HG03378 (cell line): Measurements from ENCODE around the gene ERMN.
A peak's percentile ranks its signal among the peaks of the same experiment; 100 is the strongest.
"Not testable (repeated sequence)": the region's sequence is repeated elsewhere in the genome, so short reads cannot be mapped to it uniquely, and the experiment has no call there.

ENCODE experiments used
- ATAC-seq: cut with Tn5 transposase; IDR thresholded peaks from one replicate; pipeline ENCODE4 v1.9.1; 2021; ENCODE audit warnings: mild to moderate bottlenecking, moderate library complexity; ENCODE audit not compliant: unreplicated experiment

ERMN gene

DNA sequence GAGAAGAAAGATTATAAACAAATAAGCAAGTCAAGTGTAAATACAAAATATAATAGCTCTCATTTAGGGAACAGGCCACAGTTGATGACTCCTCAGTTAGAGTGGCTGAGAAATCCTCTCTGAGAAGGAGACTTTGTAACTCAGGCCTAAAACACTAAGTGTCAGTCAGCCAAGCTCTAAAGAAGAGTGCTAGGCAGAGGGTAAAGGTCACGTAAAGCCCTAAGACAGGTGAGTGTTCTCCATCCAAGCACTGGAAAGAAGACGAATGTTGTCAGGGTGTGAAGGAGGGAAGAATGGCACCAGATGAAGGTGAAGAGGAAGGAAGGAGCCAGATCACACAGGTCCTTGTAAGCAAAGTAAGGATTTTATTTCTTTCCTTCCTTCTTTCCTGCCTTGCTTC is 24.3 kb downstream of the ERMN start:
- ATAC-seq = no peak

DNA sequence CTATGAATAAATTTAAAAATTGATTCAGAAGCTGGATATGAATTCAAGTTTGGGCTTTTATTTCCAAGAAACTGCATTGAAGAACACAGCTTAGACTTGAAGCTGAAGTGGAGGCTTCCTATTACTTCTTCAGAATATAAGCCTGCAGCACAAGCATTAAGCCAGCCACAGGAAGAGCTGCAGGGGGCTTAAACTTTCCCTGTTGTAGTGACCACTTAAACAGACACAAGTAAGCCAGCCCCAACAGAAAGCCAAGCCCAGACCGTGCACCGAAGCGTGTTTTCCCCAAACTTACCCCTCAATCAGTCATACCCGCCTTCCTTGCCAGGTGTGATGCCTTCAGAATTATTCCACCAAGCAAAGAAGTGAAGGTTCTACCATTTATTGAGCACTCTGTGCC is 28.7 kb downstream of the ERMN start:
- ATAC-seq = no peak

DNA sequence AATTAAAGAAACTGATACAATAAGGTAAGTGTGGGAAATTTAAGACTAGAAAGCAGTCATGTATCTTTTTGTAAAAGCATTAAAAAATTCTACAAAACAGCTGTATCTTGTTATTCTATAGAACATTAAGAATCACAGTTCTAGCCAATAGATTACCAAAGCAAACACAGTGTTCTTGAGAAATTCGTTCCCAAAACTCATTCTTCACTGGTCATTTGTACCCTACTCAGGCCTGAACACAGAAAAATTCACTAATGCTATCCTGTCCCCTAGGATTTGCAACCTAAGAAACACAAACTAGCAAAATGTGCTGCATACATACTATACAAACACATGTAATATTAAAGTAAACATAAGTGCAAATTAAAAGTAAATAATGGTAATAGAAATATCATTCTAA is 29.1 kb downstream of the ERMN start:
- no peak for ATAC-seq

DNA sequence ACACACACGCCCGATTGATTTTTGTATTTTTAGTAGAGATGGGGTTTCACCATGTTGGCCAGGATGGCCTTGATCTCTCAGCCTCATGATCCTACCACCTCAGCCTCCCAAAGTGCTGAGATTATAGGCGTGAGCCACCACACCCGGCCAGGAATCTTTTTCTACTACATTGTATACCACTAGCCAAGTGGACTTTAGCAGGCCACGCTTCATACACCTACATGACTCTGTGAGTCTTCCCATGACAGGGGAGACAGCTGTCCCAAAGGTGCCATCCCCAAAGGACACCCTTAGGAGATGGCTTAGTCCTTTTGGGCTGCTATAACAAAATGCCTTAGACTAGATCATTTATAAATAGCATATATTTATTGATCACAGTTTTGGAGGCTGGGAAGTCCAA is 32.8 kb downstream of the ERMN start:
- ATAC-seq = no peak

DNA sequence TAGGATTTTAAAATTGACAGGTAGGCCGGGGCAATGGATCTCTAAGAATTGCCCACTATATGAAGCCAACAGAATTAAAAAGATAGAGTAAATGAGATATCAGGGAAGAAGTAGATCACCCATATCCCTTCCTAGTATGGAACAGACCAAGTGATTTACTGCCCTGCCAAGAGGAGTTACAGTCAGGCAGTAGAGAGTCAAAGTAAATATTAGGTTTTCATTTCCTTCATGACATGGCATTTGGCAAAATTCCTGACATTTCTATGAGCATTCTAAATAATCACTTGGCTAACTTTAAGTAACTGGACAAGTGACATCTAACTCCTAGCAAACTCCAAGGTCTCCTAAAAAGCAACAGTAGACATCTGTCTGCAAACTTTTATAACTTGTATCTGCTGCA is 34.6 kb downstream of the ERMN start:
- ATAC-seq = no peak

DNA sequence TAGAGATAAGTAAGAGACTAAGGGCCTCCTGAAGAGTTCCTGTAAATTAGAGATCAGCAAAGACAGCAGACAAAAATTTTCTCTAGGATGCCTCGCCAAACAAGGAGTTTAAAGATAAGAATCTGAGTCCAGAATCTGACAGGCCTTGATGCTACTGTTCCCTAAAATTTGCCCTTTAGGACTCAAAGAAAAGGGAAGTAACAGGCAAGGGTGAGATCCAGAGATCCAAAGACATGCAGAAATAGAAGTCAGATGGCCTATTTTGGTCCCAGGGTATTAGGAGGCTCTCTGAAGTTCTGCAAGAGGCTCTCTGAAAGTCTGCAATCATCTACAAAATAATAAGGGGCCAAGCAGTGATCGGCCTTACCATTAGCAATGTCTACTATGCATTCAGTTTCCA is 35.1 kb downstream of the ERMN start:
- ATAC-seq = no peak

DNA sequence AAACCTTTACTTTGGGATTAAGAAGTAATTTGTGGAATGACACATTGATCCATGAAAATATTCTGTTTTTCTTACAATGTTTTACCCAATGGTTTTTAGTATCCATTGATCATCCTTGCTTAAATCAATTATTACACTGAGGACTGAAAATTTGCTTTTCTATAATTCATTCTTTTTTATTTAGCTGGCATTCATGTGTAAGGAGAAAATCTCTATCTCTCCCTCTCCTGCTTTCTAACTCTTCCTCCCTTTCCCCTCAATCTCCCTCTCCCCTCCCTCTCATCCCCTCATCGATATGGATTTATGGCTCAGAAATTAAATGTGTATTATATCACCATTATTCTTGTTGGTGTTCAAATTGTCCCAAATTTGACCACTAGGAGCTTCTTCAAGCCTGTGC is 38.5 kb downstream of the ERMN start:
- no peak for ATAC-seq

DNA sequence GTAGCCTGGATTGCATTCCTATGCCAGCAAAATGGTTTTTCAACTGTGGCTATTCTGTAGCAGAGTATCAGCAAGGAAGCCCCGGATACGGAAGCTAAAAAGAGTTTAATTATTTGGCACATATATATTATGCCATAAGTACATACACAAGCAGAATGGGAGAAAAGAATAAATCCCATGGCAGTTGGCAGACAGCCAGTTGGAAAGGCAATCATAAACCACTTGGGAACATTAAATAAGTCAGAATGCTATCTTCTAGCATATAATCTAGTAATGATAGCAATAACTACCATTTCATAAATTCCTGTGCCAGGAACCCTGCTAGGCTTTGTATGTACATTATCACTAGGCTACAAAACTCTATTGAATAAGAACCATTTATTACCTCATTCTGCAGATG is 42.2 kb downstream of the ERMN start:
- no peak for ATAC-seq

DNA sequence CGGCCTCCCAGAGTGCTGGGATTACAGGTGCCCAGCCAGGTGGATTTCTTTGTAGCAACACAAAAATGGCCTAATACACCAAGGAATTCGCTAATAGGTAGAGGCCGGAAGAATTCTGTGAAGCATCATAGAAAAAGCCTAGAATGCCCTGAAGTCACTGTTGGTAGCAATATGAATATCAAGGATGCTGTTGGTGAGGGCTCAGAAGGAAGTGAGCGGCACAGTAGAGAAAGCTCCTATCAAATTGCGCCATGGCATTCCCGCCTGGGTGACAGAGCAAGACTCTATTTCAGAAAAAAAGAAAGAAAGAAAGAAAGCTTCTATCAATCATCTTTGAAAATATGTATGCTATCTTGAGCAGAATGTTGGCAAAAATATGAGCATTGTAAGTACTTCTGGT is 44.3 kb downstream of the ERMN start:
- no peak for ATAC-seq

DNA sequence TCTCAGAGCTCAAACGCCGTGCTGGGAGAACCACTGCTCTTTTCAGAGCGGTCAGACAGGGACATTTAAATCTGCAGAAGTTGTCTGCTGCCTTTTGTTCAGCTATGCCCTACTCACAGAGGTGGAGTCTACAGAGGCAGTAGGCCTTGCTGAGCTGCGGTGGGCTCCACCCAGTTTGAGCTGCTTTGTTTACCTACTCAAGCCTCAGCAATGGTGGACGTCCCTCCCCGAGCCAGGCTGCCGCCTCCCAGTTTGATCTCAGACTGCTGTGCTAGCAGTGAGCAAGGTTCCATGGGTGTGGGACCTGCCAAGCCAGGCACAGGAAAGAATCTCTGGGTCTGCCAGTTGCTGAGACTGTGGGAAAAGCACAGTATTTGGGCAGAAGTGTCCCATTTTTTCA is 46.3 kb downstream of the ERMN start:
- not testable (repeated sequence) for ATAC-seq

DNA sequence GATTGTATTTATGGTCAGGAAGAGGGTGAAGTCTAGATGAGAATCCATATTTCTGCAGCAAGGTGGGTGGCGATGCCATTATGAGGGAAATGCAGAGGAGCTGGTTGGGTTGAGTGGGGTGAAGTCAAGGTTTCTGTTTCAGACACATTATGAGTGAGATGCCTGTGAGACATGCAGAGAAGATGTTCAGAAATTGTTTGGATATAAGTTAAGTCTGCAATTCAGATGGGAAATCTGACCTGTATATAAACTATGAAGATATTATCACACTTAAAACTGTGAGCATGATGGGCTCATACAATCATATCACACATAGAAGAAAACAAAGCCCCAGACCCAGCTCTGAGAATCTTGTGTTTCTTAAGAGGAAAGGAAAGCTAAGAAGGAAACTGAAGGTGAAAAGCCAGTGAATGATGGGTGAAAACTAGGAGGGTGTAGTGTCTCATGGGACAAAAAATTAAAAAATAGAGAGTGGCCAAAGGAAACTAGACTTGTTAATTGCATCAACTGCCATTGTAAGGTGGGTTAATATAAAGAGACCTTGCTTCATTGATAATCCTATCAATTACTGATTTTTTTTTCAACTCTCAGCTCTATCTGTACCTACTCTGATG is 53.9 kb downstream of the ERMN start:
- ATAC-seq = peak; percentile 44

DNA sequence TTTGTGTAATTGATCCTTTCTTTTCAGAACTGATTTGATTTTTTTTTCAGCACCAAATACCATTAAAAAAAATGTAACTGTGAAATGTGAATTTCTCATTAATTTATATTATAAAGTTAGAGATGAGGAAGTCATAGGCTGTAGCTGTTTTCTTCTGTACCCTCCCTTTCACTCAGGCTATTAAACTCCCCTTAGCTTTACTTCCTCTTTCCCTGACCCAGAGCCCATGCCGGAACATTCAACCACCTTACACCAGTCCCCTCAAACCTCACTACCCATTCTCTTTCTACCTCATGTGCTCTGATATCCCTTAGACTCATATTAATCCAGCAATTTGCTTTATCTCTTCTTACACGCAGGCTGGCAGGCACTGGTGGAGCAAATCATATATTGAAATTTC is 55.7 kb downstream of the ERMN start:
- ATAC-seq = peak; percentile 59

DNA sequence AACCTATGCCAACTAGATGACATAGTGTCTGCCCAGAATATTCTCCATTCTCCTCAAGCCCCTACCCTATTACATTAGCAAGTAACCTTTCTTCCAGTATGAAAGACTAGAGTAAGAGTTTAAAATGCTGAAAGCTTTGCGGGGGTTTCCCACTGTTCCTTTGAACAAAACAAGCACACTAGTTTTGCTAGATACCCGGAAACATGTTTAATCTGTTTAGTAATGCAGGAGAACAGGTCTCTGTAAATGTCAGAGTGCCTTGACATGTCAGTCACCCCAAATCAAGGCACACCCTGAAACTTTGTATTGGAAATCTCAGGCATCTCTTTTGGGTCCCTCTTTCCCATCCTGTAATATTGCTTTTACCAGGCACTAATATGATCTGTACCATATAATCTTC is 56.6 kb downstream of the ERMN start:
- ATAC-seq = no peak
